Activated CD8-positive, alpha-beta T cell treated with anti-CD3 and anti-CD28 coated beads, Interleukin-2, amount 10 ng/mL, durations not matched to agents 7 days and 5 days (primary cell): ENCODE data around the gene SPACA5. TPM values are rescaled to one million over a fixed set of nuclear protein-coding genes. Genes with fewer than 3 reads are reported as not detected.
A peak's percentile ranks its signal among the peaks of the same experiment; 100 is the strongest.
"Not testable (repeated sequence)": the region's sequence is repeated elsewhere in the genome, so short reads cannot be mapped to it uniquely, and the experiment has no call there.

Source experiments
- ATAC-seq: fragments of 150-1000 bp; cut with Tn5 transposase; one replicate; pipeline ENCODE4 v1.10.0; 2021; ENCODE audit warnings: moderate library complexity
- CTCF ChIA-PET: fragments of 350-600 bp; sonication (Branson Sonifier 250); formaldehyde crosslinking; loops from one replicate; lab custom pipeline; 2021; ENCODE audit warnings: antibody characterized with exemption; lab: Charles Lee
- POLR2A ChIA-PET: fragments of 350-600 bp; sonication (Branson Sonifier 250); formaldehyde crosslinking; loops from one replicate; lab custom pipeline; 2021; ENCODE audit warnings: antibody characterized with exemption; lab: Charles Lee
- DNase-seq: peaks from one replicate; pipeline ENCODE4 v3.0.0-alpha.2; 2020
- H3K27ac Mint-ChIP-seq: one replicate; pipeline ENCODE4 v1.8.0; 2021; ENCODE audit warnings: mild to moderate bottlenecking, mixed read lengths
- H3K27me3 Mint-ChIP-seq: one replicate; pipeline ENCODE4 v1.8.0; 2021; ENCODE audit warnings: low read depth, mixed read lengths
- H3K36me3 Mint-ChIP-seq: one replicate; pipeline ENCODE4 v1.8.0; 2021; ENCODE audit warnings: low read depth, mixed read lengths
- H3K4me1 Mint-ChIP-seq: one replicate; pipeline ENCODE4 v1.8.0; 2021; ENCODE audit warnings: low read depth, mixed read lengths
- H3K4me3 Mint-ChIP-seq: one replicate; pipeline ENCODE4 v1.8.0; 2021; ENCODE audit warnings: mild to moderate bottlenecking, mixed read lengths
- H3K9me3 Mint-ChIP-seq: one replicate; pipeline ENCODE4 v1.8.0; 2022; ENCODE audit warnings: mixed read lengths; ENCODE audit not compliant: insufficient read depth
- total RNA-seq, 2 experiments: library from RNA; stranded (reverse); gene quantifications; one replicate each; pipeline ENCODE4 v1.2.3, GENCODE V29; 2021

The SPACA5 gene
- total RNA-seq, 2 experiments from 2014 or later: not detected

GRCh38 chrX:48022738-48023137 is 15.9 kb downstream of the SPACA5 start:
- peaks cover 23% of the 10 kb centered on the region for H3K4me1 Mint-ChIP-seq

GRCh38 chrX:48025561-48025960 is 18.8 kb downstream of the SPACA5 start:
- peaks cover 18% of the 10 kb centered on the region for H3K4me1 Mint-ChIP-seq
- POLR2A ChIA-PET: no interaction called here
- H3K27ac Mint-ChIP-seq: peak overlapping the region; percentile 66
- DNase-seq: peak; percentile 55
- CTCF ChIA-PET: interaction anchor here (0.6 to 3.8 kb wide), 3 partner anchors 172 to 193 kb away, joined by 3 to 20 read pairs (median 20); partner anchors contain the start of gene ZNF81
- no peak overlapping the region for H3K4me3 Mint-ChIP-seq
- peaks cover 7% of the 10 kb centered on the region for H3K36me3 Mint-ChIP-seq
- H3K27me3 Mint-ChIP-seq: no peaks in the 10 kb centered on the region
- ATAC-seq: peak; percentile 48
- no peaks in the 10 kb centered on the region for H3K9me3 Mint-ChIP-seq

More at GRCh38 chrX:48022738-48023137, 15.9 kb downstream of the SPACA5 start:
- H3K27me3 Mint-ChIP-seq: no peaks in the 10 kb centered on the region
- CTCF ChIA-PET: no interaction called here
- H3K9me3 Mint-ChIP-seq: no peaks in the 10 kb centered on the region
- POLR2A ChIA-PET: no interaction called here
- DNase-seq (no peak), ATAC-seq (no peak)
- H3K27ac Mint-ChIP-seq: no peak overlapping the region
- H3K36me3 Mint-ChIP-seq: peaks cover 7% of the 10 kb centered on the region
- H3K4me3 Mint-ChIP-seq: no peak overlapping the region

- not testable (repeated sequence) for H3K4me1 Mint-ChIP-seq, H3K4me3 Mint-ChIP-seq, H3K27ac Mint-ChIP-seq, H3K27me3 Mint-ChIP-seq, H3K36me3 Mint-ChIP-seq, DNase-seq, ATAC-seq, H3K9me3 Mint-ChIP-seq
- CTCF ChIA-PET: interaction anchor here (0.7 to 3.8 kb wide), 8 partner anchors 68 to 257 kb away, joined by 3 to 20 read pairs (median 9); partner anchors contain the start of gene ZNF81
- POLR2A ChIA-PET: interaction anchor here (0.8 kb wide), 1 partner anchor 192 kb away, joined by 3 read pairs; no protein-coding TSS in a partner anchor
Measured at GRCh38 chrX:48027545-48027944, 20.8 kb downstream of the SPACA5 start.

GRCh38 chrX:48028091-48028490 is 21.3 kb downstream of the SPACA5 start:
- H3K27me3 Mint-ChIP-seq: no peaks in the 10 kb centered on the region

GRCh38 chrX:48030237-48030636 is 23.4 kb downstream of the SPACA5 start:
- Mint-ChIP-seq H3K27ac (no peak overlapping the region), H3K4me3 (no peak overlapping the region), H3K36me3 (no peaks in the 10 kb centered on the region), H3K27me3 (no peaks in the 10 kb centered on the region), H3K4me1 (peaks cover 9% of the 10 kb centered on the region), H3K9me3 (no peaks in the 10 kb centered on the region)
- POLR2A ChIA-PET: no interaction called here
- no peak for ATAC-seq
- CTCF ChIA-PET: interaction anchor here (1.1 kb wide), 1 partner anchor 9 kb away, joined by 3 read pairs; no protein-coding TSS in a partner anchor
- DNase-seq: no peak

More at GRCh38 chrX:48028091-48028490, 21.3 kb downstream of the SPACA5 start:
- ATAC-seq (no peak), DNase-seq (no peak)
- ChIA-PET POLR2A (no interaction called here), CTCF (interaction anchor here (1.8 to 3.8 kb wide), 4 partner anchors 174 to 198 kb away, joined by 13 to 20 read pairs (median 18); partner anchors contain the start of gene ZNF81)
- H3K27ac Mint-ChIP-seq: no peak overlapping the region
- no peaks in the 10 kb centered on the region for H3K9me3 Mint-ChIP-seq
- H3K36me3 Mint-ChIP-seq: no peaks in the 10 kb centered on the region
- peaks cover 10% of the 10 kb centered on the region for H3K4me1 Mint-ChIP-seq
- no peak overlapping the region for H3K4me3 Mint-ChIP-seq

GRCh38 chrX:48030641-48031173 is 23.9 kb downstream of the SPACA5 start:
- H3K4me3 Mint-ChIP-seq, DNase-seq, CTCF ChIA-PET, H3K9me3 Mint-ChIP-seq, H3K4me1 Mint-ChIP-seq, H3K27me3 Mint-ChIP-seq, ATAC-seq, H3K27ac Mint-ChIP-seq, H3K36me3 Mint-ChIP-seq, POLR2A ChIA-PET: not testable (repeated sequence)

GRCh38 chrX:48035891-48036290 is 29.1 kb downstream of the SPACA5 start:
- Mint-ChIP-seq H3K27ac (no peak overlapping the region), H3K4me3 (no peak overlapping the region), H3K36me3 (no peaks in the 10 kb centered on the region), H3K4me1 (no peaks in the 10 kb centered on the region), H3K27me3 (no peaks in the 10 kb centered on the region), H3K9me3 (no peaks in the 10 kb centered on the region)
- ChIA-PET POLR2A (no interaction called here), CTCF (no interaction called here)
- DNase-seq: no peak
- ATAC-seq: no peak

- no peak for ATAC-seq
Measured at GRCh38 chrX:48043056-48043455, 36.3 kb downstream of the SPACA5 start.

GRCh38 chrX:48045410-48046311 is 38.9 kb downstream of the SPACA5 start:
- no peaks in the 10 kb centered on the region for H3K9me3 Mint-ChIP-seq
- no peak for ATAC-seq
- CTCF ChIA-PET: no interaction called here
- no peak overlapping the region for H3K27ac Mint-ChIP-seq
- no peak for DNase-seq
- no peaks in the 10 kb centered on the region for H3K27me3 Mint-ChIP-seq
- H3K36me3 Mint-ChIP-seq: no peaks in the 10 kb centered on the region
- POLR2A ChIA-PET: no interaction called here
- H3K4me3 Mint-ChIP-seq: no peak overlapping the region
- no peaks in the 10 kb centered on the region for H3K4me1 Mint-ChIP-seq

More at GRCh38 chrX:48043056-48043455, 36.3 kb downstream of the SPACA5 start:
- Mint-ChIP-seq H3K36me3 (no peaks in the 10 kb centered on the region), H3K27ac (no peak overlapping the region), H3K4me3 (no peak overlapping the region), H3K27me3 (no peaks in the 10 kb centered on the region), H3K9me3 (no peaks in the 10 kb centered on the region), H3K4me1 (no peaks in the 10 kb centered on the region)
- DNase-seq: no peak
- ChIA-PET CTCF (no interaction called here), POLR2A (no interaction called here)

- ChIA-PET POLR2A (no interaction called here), CTCF (no interaction called here)
- H3K36me3 Mint-ChIP-seq: no peaks in the 10 kb centered on the region
- H3K4me1 Mint-ChIP-seq: no peaks in the 10 kb centered on the region
- no peak overlapping the region for H3K27ac Mint-ChIP-seq
- H3K9me3 Mint-ChIP-seq: no peaks in the 10 kb centered on the region
- no peaks in the 10 kb centered on the region for H3K27me3 Mint-ChIP-seq
- DNase-seq (no peak), ATAC-seq (no peak)
- H3K4me3 Mint-ChIP-seq: no peak overlapping the region
Measured at GRCh38 chrX:48046846-48047245, 40.1 kb downstream of the SPACA5 start.

- no peak for ATAC-seq
- ChIA-PET POLR2A (no interaction called here), CTCF (no interaction called here)
- peaks cover 5% of the 10 kb centered on the region for H3K4me1 Mint-ChIP-seq
- H3K4me3 Mint-ChIP-seq: no peak overlapping the region
- H3K27ac Mint-ChIP-seq: no peak overlapping the region
- H3K9me3 Mint-ChIP-seq: peaks cover 27% of the 10 kb centered on the region
- H3K36me3 Mint-ChIP-seq: peaks cover 38% of the 10 kb centered on the region
- DNase-seq: no peak
- no peaks in the 10 kb centered on the region for H3K27me3 Mint-ChIP-seq
Measured at GRCh38 chrX:48058621-48059295, 52.0 kb downstream of the SPACA5 start.
